Lung (tissue), 12 donors: ENCODE results near the gene TMEM108. TPM values are rescaled to one million over a fixed set of nuclear protein-coding genes. Genes with fewer than 3 reads are reported as not detected.

Source experiments
- ATAC-seq: fragments of 200-7000 bp; cut with Tn5 transposase; one replicate; pipeline ENCODE4 v1.9.1; 2020; ENCODE audit warnings: moderate number of reproducible peaks; ENCODE audit not compliant: insufficient read depth, low FRiP score
- DNase-seq, 3 donors: peaks; one replicate each; pipeline ENCODE4 v3.0.0-alpha.2; 2013 to 2017
- H3K27ac ChIP-seq, 2 donors: one replicate each; pipeline ENCODE4 v1.5.1; 2013; ENCODE audit warnings: mild to moderate bottlenecking in 2 of 2, moderate library complexity in 2 of 2, control low read depth in 1 of 2, inconsistent platforms in 1 of 2, low read depth in 1 of 2, low read length in 1 of 2
- H3K27me3 ChIP-seq, 3 donors: one replicate each; pipeline ENCODE4 v1.5.1; 2013; ENCODE audit warnings: low read length in 2 of 3; ENCODE audit not compliant: control insufficient read depth in 3 of 3, insufficient read depth in 3 of 3
- H3K36me3 ChIP-seq, 4 donors: one replicate each; pipeline ENCODE4 v1.5.1; 2013; ENCODE audit warnings: low read length in 4 of 4, mild to moderate bottlenecking in 1 of 4, moderate library complexity in 1 of 4; ENCODE audit not compliant: control insufficient read depth in 4 of 4, insufficient read depth in 4 of 4
- H3K4me1 ChIP-seq, 5 donors: one replicate each; pipeline ENCODE4 v1.5.1; 2013; ENCODE audit warnings: low read length in 5 of 5, mild to moderate bottlenecking in 2 of 5, moderate library complexity in 1 of 5; ENCODE audit not compliant: control insufficient read depth in 5 of 5, insufficient read depth in 5 of 5
- H3K4me3 ChIP-seq: one replicate; pipeline ENCODE4 v1.5.1; 2013; ENCODE audit warnings: mild to moderate bottlenecking, control low read depth, moderate library complexity
- H3K9ac ChIP-seq, 2 donors: one replicate each; pipeline ENCODE4 v1.5.1; 2013; ENCODE audit warnings: low read length in 2 of 2, control low read depth in 1 of 2; ENCODE audit not compliant: insufficient read depth in 1 of 2
- H3K9me3 ChIP-seq, 4 donors: one replicate each; pipeline ENCODE4 v1.5.1; 2013; ENCODE audit warnings: low read length in 3 of 4, mild to moderate bottlenecking in 1 of 4, moderate library complexity in 1 of 4; ENCODE audit not compliant: control insufficient read depth in 4 of 4, insufficient read depth in 3 of 4
- WGBS, 2 donors: extraction: QIAGEN DNeasy Blood & Tissue Kit; methylation state at CpG; one replicate each; pipeline ENCODE4 v1.1.7; 2013; 5-methylcytosine and 5-hydroxymethylcytosine counted together
- polyA plus RNA-seq, 2 donors: library from polyadenylated mRNA; stranded (reverse); fragments of 200-250 nt; gene quantifications; one replicate each; pipeline ENCODE4 v1.2.1, GENCODE V29; 2013
- total RNA-seq, 2 donors: library from RNA; depleted of rRNA in 1 of 2; stranded (reverse); fragments of >200 nt in 1 of 2; gene quantifications; one replicate each; pipeline ENCODE4 v1.2.1, GENCODE V29; 2014 to 2021
- TF ChIP-seq, protein P1 (sequence below): IDR thresholded peaks from 2 replicates; pipeline ENCODE4 v1.5.1; 2012; ENCODE audit warnings: mild to moderate bottlenecking; ENCODE audit errors: control extremely low read depth, extremely low read depth
- donor health status: control.
- donor health status: control.
- donor health status: Bipolar disorder and iron deficiency.
- donor health status: healthy.
- donor health status: DM: yes; HTN: yes; CAD: no.

The TMEM108 gene
- total and polyA plus RNA-seq, 4 donors, result 3.0 to 16.9 (median 7.6) TPM

DNA sequence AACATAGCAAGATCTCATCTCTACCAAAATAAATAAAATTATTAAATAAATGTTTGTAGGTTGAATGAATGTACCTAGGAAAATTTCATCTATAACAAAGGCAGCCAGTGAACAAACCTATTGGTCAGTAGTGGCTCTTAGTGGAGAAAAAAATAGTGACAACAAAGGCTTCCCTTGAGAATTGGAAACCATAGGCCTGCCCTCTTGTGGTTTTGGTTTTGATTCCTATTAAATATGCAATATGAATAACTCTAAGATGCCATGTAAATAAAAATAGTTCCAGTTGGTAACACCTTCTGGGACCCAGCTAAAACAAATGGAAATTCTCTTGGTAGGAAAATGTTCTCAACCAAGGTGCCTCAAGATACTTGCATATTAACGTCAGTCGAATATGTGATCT lies 216.0 kb downstream of the TMEM108 start:
- no peak overlapping the region for H3K9ac ChIP-seq
- DNase-seq, result no peak
- 92 to 97% methylated on average over 2 of the region's 2 CpGs for WGBS, 2 donors
- H3K36me3 ChIP-seq, result no peaks in the 10 kb centered on the region
- peaks cover 0 to 11% (median 0%) of the 10 kb centered on the region in 5 donors for H3K4me1 ChIP-seq
- no peaks in the 10 kb centered on the region for H3K27me3 ChIP-seq
- TF ChIP-seq, protein P1, sequence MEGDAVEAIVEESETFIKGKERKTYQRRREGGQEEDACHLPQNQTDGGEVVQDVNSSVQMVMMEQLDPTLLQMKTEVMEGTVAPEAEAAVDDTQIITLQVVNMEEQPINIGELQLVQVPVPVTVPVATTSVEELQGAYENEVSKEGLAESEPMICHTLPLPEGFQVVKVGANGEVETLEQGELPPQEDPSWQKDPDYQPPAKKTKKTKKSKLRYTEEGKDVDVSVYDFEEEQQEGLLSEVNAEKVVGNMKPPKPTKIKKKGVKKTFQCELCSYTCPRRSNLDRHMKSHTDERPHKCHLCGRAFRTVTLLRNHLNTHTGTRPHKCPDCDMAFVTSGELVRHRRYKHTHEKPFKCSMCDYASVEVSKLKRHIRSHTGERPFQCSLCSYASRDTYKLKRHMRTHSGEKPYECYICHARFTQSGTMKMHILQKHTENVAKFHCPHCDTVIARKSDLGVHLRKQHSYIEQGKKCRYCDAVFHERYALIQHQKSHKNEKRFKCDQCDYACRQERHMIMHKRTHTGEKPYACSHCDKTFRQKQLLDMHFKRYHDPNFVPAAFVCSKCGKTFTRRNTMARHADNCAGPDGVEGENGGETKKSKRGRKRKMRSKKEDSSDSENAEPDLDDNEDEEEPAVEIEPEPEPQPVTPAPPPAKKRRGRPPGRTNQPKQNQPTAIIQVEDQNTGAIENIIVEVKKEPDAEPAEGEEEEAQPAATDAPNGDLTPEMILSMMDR, result no peak
- no peak overlapping the region for H3K27ac ChIP-seq
- no peaks in the 10 kb centered on the region for H3K9me3 ChIP-seq
- no peak for ATAC-seq
- no peak overlapping the region for H3K4me3 ChIP-seq

DNA sequence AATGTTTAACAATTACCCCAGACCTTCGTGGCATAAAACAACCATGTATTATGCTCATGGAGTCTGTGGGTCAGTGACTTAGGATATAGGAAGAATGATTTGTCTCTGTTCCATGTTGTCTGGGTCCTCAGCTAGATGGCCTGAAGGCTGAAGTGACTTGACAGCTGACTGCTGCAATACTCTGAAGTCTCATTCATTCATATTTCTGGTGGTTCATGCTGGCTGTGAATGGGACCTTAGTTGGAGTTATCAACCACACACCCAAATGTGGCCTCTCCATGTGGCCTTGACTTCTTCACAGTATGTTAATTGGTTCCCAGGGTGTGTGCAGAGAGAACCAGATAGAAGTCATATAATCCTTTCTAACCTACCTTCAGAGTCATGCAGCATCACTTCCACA lies 216.5 kb downstream of the TMEM108 start:
- Histone ChIP-seq H3K27ac (no peak overlapping the region), H3K9me3 (no peaks in the 10 kb centered on the region), H3K27me3 (no peaks in the 10 kb centered on the region), H3K9ac (no peak overlapping the region), H3K36me3 (no peaks in the 10 kb centered on the region), H3K4me1 (peaks cover 0 to 11% (median 0%) of the 10 kb centered on the region in 5 donors), H3K4me3 (no peak overlapping the region)
- TF ChIP-seq, protein P1, result no peak
- DNase-seq (no peak), ATAC-seq (no peak)
- 82 to 97% methylated on average over 1 of the region's 1 CpG for WGBS, 2 donors

DNA sequence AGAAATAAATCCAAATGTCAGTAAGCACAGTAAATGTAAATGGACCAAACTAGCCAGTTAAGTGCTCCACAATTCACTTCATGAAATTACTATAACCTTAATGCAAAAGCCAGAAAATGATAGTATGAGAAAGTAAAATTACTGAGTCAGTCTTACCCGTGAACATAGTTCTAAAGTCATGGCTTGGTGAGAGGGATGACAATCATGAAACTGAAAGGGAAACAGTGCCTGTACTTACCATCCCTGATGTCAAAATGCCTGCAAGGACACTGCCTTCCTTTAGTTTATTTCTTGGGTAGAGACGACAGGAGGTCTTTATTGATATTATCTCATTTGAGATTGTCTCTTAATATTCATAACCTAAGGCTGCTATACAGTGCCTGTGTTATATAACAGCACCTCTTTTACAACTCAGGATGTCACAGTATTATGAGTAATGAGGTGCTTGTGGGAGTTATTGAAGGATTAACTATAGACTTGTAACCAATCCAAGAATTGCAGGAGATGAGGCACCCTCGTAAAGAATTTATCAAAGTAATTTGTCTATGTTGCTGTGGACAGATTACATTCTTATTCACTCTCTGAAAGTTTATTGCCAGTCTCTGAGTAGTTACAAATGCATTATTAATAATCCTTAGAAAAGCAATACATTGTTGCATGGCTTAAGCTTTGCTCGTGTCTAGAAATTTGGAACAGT lies 218.7 kb downstream of the TMEM108 start:
- Histone ChIP-seq H3K27ac (no peak overlapping the region), H3K9ac (no peak overlapping the region), H3K27me3 (no peaks in the 10 kb centered on the region), H3K9me3 (no peaks in the 10 kb centered on the region), H3K4me1 (peaks cover 0 to 11% (median 0%) of the 10 kb centered on the region in 5 donors), H3K4me3 (no peak overlapping the region), H3K36me3 (no peaks in the 10 kb centered on the region)
- WGBS, 2 donors, result 56 to 74% methylated on average over 4 of the region's 4 CpGs
- TF ChIP-seq, protein P1, result no peak
- ATAC-seq, result no peak
- DNase-seq, result no peak

DNA sequence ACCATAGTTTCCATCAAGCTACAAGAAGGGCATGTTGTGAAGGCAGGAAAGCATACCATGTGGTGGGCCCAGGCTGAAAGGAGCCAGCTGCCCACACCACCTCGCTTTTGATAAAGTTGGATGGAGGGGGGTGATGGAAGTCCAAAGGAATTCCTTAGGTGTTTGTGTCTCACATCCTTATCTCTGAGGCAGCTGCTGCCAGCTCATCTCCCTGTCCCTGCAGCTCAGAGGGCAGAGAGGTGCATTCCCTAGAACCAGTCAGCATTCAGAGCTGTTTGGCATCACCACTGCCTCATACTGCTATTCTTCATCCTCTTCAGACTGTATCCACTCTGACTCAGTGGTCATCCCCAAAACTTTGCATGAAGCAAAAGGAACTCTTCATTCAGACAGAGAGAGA lies 220.2 kb downstream of the TMEM108 start:
- H3K9ac ChIP-seq, result no peak overlapping the region
- no peak overlapping the region for H3K27ac ChIP-seq
- H3K4me3 ChIP-seq, result no peak overlapping the region
- DNase-seq (no peak), ATAC-seq (no peak)
- WGBS, 2 donors, result 95 to 98% methylated on average over 1 of the region's 1 CpG
- no peaks in the 10 kb centered on the region for H3K36me3 ChIP-seq
- H3K27me3 ChIP-seq, result no peaks in the 10 kb centered on the region
- H3K9me3 ChIP-seq, result no peaks in the 10 kb centered on the region
- TF ChIP-seq, protein P1, result no peak
- peaks cover 0 to 11% (median 0%) of the 10 kb centered on the region in 5 donors for H3K4me1 ChIP-seq
